SH-SY5Y (cell line): Measurements from ENCODE around the gene CERCAM.

Source experiments
- GATA2 ChIP-seq: IDR thresholded peaks from 2 replicates; pipeline ENCODE4 v1.6.1; 2011; ENCODE audit warnings: mild to moderate bottlenecking, low read depth, low read length
- GATA3 ChIP-seq: IDR thresholded peaks from 2 replicates; pipeline ENCODE4 v1.6.1; 2011; ENCODE audit warnings: low read depth, mild to moderate bottlenecking, low read length, moderate library complexity

GRCh38 chr9:128383007-128383753 is 37.5 kb upstream of the CERCAM start:
- TF ChIP-seq GATA2, result no peak
- no peak for TF ChIP-seq GATA3
